HG02588 (cell line): ENCODE data around the gene ANKRD34A.

Source experiments
- ATAC-seq: cut with Tn5 transposase; IDR thresholded peaks from one replicate; pipeline ENCODE4 v1.9.1; 2021; ENCODE audit warnings: mild to moderate bottlenecking, moderate library complexity; ENCODE audit not compliant: unreplicated experiment

ANKRD34A gene

GRCh38 chr1:145912128-145912641 lies 52.2 kb downstream of the ANKRD34A start:
- ATAC-seq, result no peak
